MV-4-11 (cell line): ENCODE measurements around the gene KLHL9.

ENCODE experiments used
- DNase-seq: peaks from one replicate; lab custom pipeline; 2025; lab: John Stamatoyannopoulos, UW

The KLHL9 gene

GRCh38 chr9:21317956-21318923, 17.0 kb downstream of the KLHL9 start:
- peak; percentile 56 for DNase-seq

- DNase-seq, result no peak
These were observed 18.3 kb downstream of the KLHL9 start for GRCh38 chr9:21316860-21317259.

GRCh38 chr9:21316032-21316842, 19.0 kb downstream of the KLHL9 start:
- no peak for DNase-seq

GRCh38 chr9:21314152-21314551, 21.1 kb downstream of the KLHL9 start:
- no peak for DNase-seq

- DNase-seq, result no peak
These were observed 23.3 kb downstream of the KLHL9 start for GRCh38 chr9:21311889-21312288.

- DNase-seq, result no peak
These were observed 30.0 kb downstream of the KLHL9 start, which contains the start of gene IFNA5 for GRCh38 chr9:21305213-21305612. TSS of gene IFNA5 (minus strand) at chr9:21305313. CDS start at chr9:21305256, 57 bp downstream.

GRCh38 chr9:21295992-21296391, 39.2 kb downstream of the KLHL9 start:
- DNase-seq, result peak; percentile 7

GRCh38 chr9:21294904-21295538, 40.2 kb downstream of the KLHL9 start:
- DNase-seq, result peak; percentile 84

- DNase-seq, result no peak
These were observed 40.8 kb downstream of the KLHL9 start for GRCh38 chr9:21294364-21294774.

- no peak for DNase-seq
These were observed 45.4 kb downstream of the KLHL9 start for GRCh38 chr9:21289848-21290247.

- DNase-seq, result no peak
These were observed 47.9 kb downstream of the KLHL9 start for GRCh38 chr9:21287280-21287679.

GRCh38 chr9:21286659-21287058, 48.5 kb downstream of the KLHL9 start:
- DNase-seq, result peak; percentile 81

- no peak for DNase-seq
These were observed 49.1 kb downstream of the KLHL9 start for GRCh38 chr9:21286099-21286498.

GRCh38 chr9:21281275-21281674, 53.9 kb downstream of the KLHL9 start:
- no peak for DNase-seq
